Effector CD4-positive, alpha-beta T cell (primary cell): Measurements from ENCODE around the gene BIN1.

Source experiments
- DNase-seq: peaks from one replicate; pipeline ENCODE4 v3.0.0-alpha.2; 2020

The BIN1 gene

GRCh38 chr2:127090281-127091120 is 16.5 kb downstream of the BIN1 start:
- DNase-seq = no peak

- DNase-seq = no peak
Measured at GRCh38 chr2:127089478-127090235, 17.3 kb downstream of the BIN1 start.

GRCh38 chr2:127088706-127089105 is 18.2 kb downstream of the BIN1 start:
- no peak for DNase-seq

- DNase-seq = no peak
Measured at GRCh38 chr2:127087791-127088495, 19.0 kb downstream of the BIN1 start.

GRCh38 chr2:127086990-127087790 is 19.8 kb downstream of the BIN1 start:
- DNase-seq = no peak

GRCh38 chr2:127085317-127085681 is 21.7 kb downstream of the BIN1 start:
- no peak for DNase-seq

- no peak for DNase-seq
Measured at GRCh38 chr2:127084611-127085316, 22.2 kb downstream of the BIN1 start.

GRCh38 chr2:127083819-127084503 is 23.0 kb downstream of the BIN1 start:
- no peak for DNase-seq

- no peak for DNase-seq
Measured at GRCh38 chr2:127082974-127083373, 24.0 kb downstream of the BIN1 start.

- peak; percentile 64 for DNase-seq
Measured at GRCh38 chr2:127081826-127082633, 24.9 kb downstream of the BIN1 start.

- peak; percentile 22 for DNase-seq
Measured at GRCh38 chr2:127080938-127081755, 25.8 kb downstream of the BIN1 start.

- peak; percentile 24 for DNase-seq
Measured at GRCh38 chr2:127080226-127080937, 26.6 kb downstream of the BIN1 start.

- DNase-seq = no peak
Measured at GRCh38 chr2:127079358-127079920, 27.5 kb downstream of the BIN1 start.

GRCh38 chr2:127078666-127079270 is 28.2 kb downstream of the BIN1 start:
- no peak for DNase-seq

- DNase-seq = no peak
Measured at GRCh38 chr2:127078028-127078427, 28.9 kb downstream of the BIN1 start.

GRCh38 chr2:127076924-127077323 is 30.0 kb downstream of the BIN1 start:
- no peak for DNase-seq

- no peak for DNase-seq
Measured at GRCh38 chr2:127076290-127076689, 30.7 kb downstream of the BIN1 start.

- no peak for DNase-seq
Measured at GRCh38 chr2:127075821-127076220, 31.1 kb downstream of the BIN1 start.
